Left lung (tissue), 10 donors: ENCODE measurements around the gene SPIB. TPM values are rescaled to one million over a fixed set of nuclear protein-coding genes. Genes with fewer than 3 reads are reported as not detected.

Source experiments
- ATAC-seq: fragments of 200-7000 bp; cut with Tn5 transposase; one replicate; pipeline ENCODE4 v1.9.1; 2020; ENCODE audit warnings: moderate library complexity
- DNase-seq, 4 donors: peaks; one replicate each; pipeline ENCODE4 v3.0.0-alpha.2; 2013 to 2020
- H3K27ac ChIP-seq, 2 donors: fragments of 200-600 bp; sonication (generic) in 1 of 2; one replicate each; pipeline versions ENCODE4 v1.5.0 to v1.8.0; 2020 to 2021
- H3K27me3 ChIP-seq, 2 donors: fragments of 200-600 bp; sonication (generic) in 1 of 2; one replicate each; pipeline versions ENCODE4 v1.5.0 to v1.8.0; 2020 to 2021
- H3K36me3 ChIP-seq, 2 donors: fragments of 200-600 bp; sonication (generic) in 1 of 2; one replicate each; pipeline versions ENCODE4 v1.5.0 to v1.8.0; 2020 to 2021
- H3K4me1 ChIP-seq, 2 donors: fragments of 200-600 bp; one replicate each; pipeline ENCODE4 v1.8.0; 2021
- H3K4me3 ChIP-seq, 2 donors: fragments of 200-600 bp; sonication (generic) in 1 of 2; one replicate each; pipeline versions ENCODE4 v1.5.0 to v1.8.0; 2020 to 2021; ENCODE audit warnings: mild to moderate bottlenecking in 1 of 2
- H3K9me3 ChIP-seq, 2 donors: fragments of 200-600 bp; sonication (generic) in 1 of 2; one replicate each; pipeline versions ENCODE4 v1.5.0 to v1.8.0; 2020 to 2021
- CTCF ChIP-seq, 2 donors: fragments of 200-600 bp; sonication (generic) in 1 of 2; IDR thresholded peaks; one replicate each; pipeline versions ENCODE4 v1.5.0 to v1.8.0; 2021; ENCODE audit warnings: antibody characterized with exemption in 2 of 2
- intact Hi-C, 2 donors: fragments of 100-400 bp; cut with DNase I; formaldehyde crosslinking; loops; one replicate each; pipeline versions ENCODE4 v1.11.2 to v1.14.2; 2022
- polyA plus RNA-seq, 6 donors: library from polyadenylated mRNA; unstranded; fragments of 120-200 nt; gene quantifications; one replicate each; pipeline ENCODE4 v1.2.1, GENCODE V29; 2013; ENCODE audit not compliant: insufficient read length in 6 of 6
- total RNA-seq, 2 donors: library from RNA; stranded (reverse); fragmentation: NEBNext Ultra II Directional; extraction: Animal tissue kit (Norgen Biotek cat#: 25700); gene quantifications; one replicate each; pipeline ENCODE4 v1.2.1, GENCODE V29; 2021
- donor health status: DM: no; HTN: yes; CAD: no.
- donor health status: DM: no; HTN: no; CAD: no.

Gene SPIB
- total and polyA plus RNA-seq, 8 donors, result 0.28 to 0.66 (median 0.51) TPM

- TF ChIP-seq CTCF (IDR thresholded peaks at IDR 0.05), result no peak
- DNase-seq (peak in 1 of 4 donors; percentile 22), ATAC-seq (peak; percentile 36)
- Histone ChIP-seq H3K4me3 (no peak overlapping the region), H3K27me3 (peaks cover 19 to 60% of the 10 kb centered on the region in 2 donors), H3K27ac (no peak overlapping the region), H3K9me3 (no peaks in the 10 kb centered on the region), H3K4me1 (no peaks in the 10 kb centered on the region), H3K36me3 (no peaks in the 10 kb centered on the region)
- intact Hi-C loops, result loop anchor here in 1 of 2 donors (5.0 kb wide), 1 partner anchor 93 kb away; the partner anchor contains the start of gene NAPSA
Measured at GRCh38 chr19:50460161-50460765, 41.5 kb downstream of the SPIB start.

- Histone ChIP-seq H3K27ac (no peak overlapping the region), H3K4me1 (no peaks in the 10 kb centered on the region), H3K36me3 (no peaks in the 10 kb centered on the region), H3K9me3 (no peaks in the 10 kb centered on the region), H3K4me3 (no peak overlapping the region), H3K27me3 (peaks cover 19 to 61% of the 10 kb centered on the region in 2 donors)
- ATAC-seq (peak; percentile 94), DNase-seq (peak in 3 of 4 donors; percentile 51 to 75 (median 67))
- peak; percentile 73 to 80 for TF ChIP-seq CTCF (IDR thresholded peaks at IDR 0.05)
- intact Hi-C loops, result loop anchor here in 1 of 2 donors (5.0 kb wide), 1 partner anchor 94 kb away; the partner anchor contains the start of gene NAPSA
Measured at GRCh38 chr19:50461066-50461875, 42.5 kb downstream of the SPIB start.

GRCh38 chr19:50462970-50463369 lies 44.2 kb downstream of the SPIB start:
- DNase-seq, result no peak
- Histone ChIP-seq H3K27me3 (peaks cover 10 to 45% of the 10 kb centered on the region in 2 donors), H3K9me3 (no peaks in the 10 kb centered on the region), H3K4me3 (no peak overlapping the region), H3K36me3 (no peaks in the 10 kb centered on the region), H3K4me1 (no peaks in the 10 kb centered on the region), H3K27ac (no peak overlapping the region)
- no peak for ATAC-seq
- intact Hi-C loops, result loop anchor here in 1 of 2 donors (5.0 kb wide), 1 partner anchor 96 kb away; the partner anchor contains the start of gene NAPSA
- no peak for TF ChIP-seq CTCF (IDR thresholded peaks at IDR 0.05)

- no peak overlapping the region for H3K4me3 ChIP-seq
- no peak for ATAC-seq
- H3K27me3 ChIP-seq, result peaks cover 0 to 31% of the 10 kb centered on the region in 2 donors
- intact Hi-C loops, result loop anchor here in 1 of 2 donors (5.0 kb wide), 1 partner anchor 97 kb away; the partner anchor contains the start of gene NAPSA
- no peaks in the 10 kb centered on the region for H3K36me3 ChIP-seq
- no peak overlapping the region for H3K27ac ChIP-seq
- no peak for TF ChIP-seq CTCF (IDR thresholded peaks at IDR 0.05)
- DNase-seq, result peak in 1 of 4 donors; percentile 76
- no peaks in the 10 kb centered on the region for H3K4me1 ChIP-seq
- no peaks in the 10 kb centered on the region for H3K9me3 ChIP-seq
Measured at GRCh38 chr19:50464348-50464747, 45.6 kb downstream of the SPIB start.

- H3K27ac ChIP-seq, result no peak overlapping the region
- ATAC-seq (no peak), DNase-seq (peak in 1 of 4 donors; percentile 72)
- no peak overlapping the region for H3K4me3 ChIP-seq
- H3K9me3 ChIP-seq, result no peaks in the 10 kb centered on the region
- no peak for TF ChIP-seq CTCF (IDR thresholded peaks at IDR 0.05)
- no peaks in the 10 kb centered on the region for H3K4me1 ChIP-seq
- no peaks in the 10 kb centered on the region for H3K36me3 ChIP-seq
- H3K27me3 ChIP-seq, result peaks cover 0 to 24% of the 10 kb centered on the region in 2 donors
- intact Hi-C loops, result loop anchor here in 1 of 2 donors (5.0 kb wide), 1 partner anchor 98 kb away; the partner anchor contains the start of gene NAPSA
Measured at GRCh38 chr19:50465000-50465399, 46.3 kb downstream of the SPIB start.
